Calu3 (cell line): ENCODE data around the gene IGF2. TPM values are rescaled to one million over a fixed set of nuclear protein-coding genes. Genes with fewer than 3 reads are reported as not detected.
A peak's percentile ranks its signal among the peaks of the same experiment; 100 is the strongest.
"Not testable (repeated sequence)": the region's sequence is repeated elsewhere in the genome, so short reads cannot be mapped to it uniquely, and the experiment has no call there.

Experiments used
- BruUV-seq: library from RNA; stranded (reverse); fragments of 400-500 nt; replicated peaks from 2 replicates; lab custom pipeline; 2021; lab: Mats Ljungman, UMichigan
- CTCF ChIA-PET: fragments of 300-600 bp; sonication (Branson Sonifier 250); formaldehyde crosslinking; loops from one replicate; lab custom pipeline; 2022; ENCODE audit warnings: antibody characterized with exemption; lab: Charles Lee
- DNase-seq: peaks from one replicate; pipeline ENCODE4 v3.0.0; 2022
- H3K27ac Mint-ChIP-seq: one replicate; pipeline ENCODE4 v1.8.0; 2022; ENCODE audit warnings: mixed read lengths; ENCODE audit not compliant: unreplicated experiment
- H3K27me3 Mint-ChIP-seq: one replicate; pipeline ENCODE4 v1.8.0; 2022; ENCODE audit warnings: mixed read lengths; ENCODE audit not compliant: unreplicated experiment
- H3K36me3 Mint-ChIP-seq: one replicate; pipeline ENCODE4 v1.8.0; 2022; ENCODE audit warnings: mild to moderate bottlenecking, moderate library complexity, mixed read lengths; ENCODE audit not compliant: insufficient read depth, unreplicated experiment
- H3K4me1 Mint-ChIP-seq: one replicate; pipeline ENCODE4 v1.8.0; 2022; ENCODE audit warnings: mild to moderate bottlenecking, low read depth, mixed read lengths; ENCODE audit not compliant: unreplicated experiment
- H3K4me3 Mint-ChIP-seq: one replicate; pipeline ENCODE4 v1.8.0; 2022; ENCODE audit warnings: mild to moderate bottlenecking, low read depth, moderate library complexity, mixed read lengths; ENCODE audit not compliant: unreplicated experiment
- H3K9me3 Mint-ChIP-seq: one replicate; pipeline ENCODE4 v1.8.0; 2022; ENCODE audit warnings: low read depth, mixed read lengths; ENCODE audit not compliant: unreplicated experiment
- intact Hi-C: fragments of 100-400 bp; cut with micrococcal nuclease; formaldehyde crosslinking; loops from one replicate; pipeline ENCODE4 v1.10.0; 2022; ENCODE audit not compliant: unreplicated experiment
- total RNA-seq: library from RNA; stranded (reverse); gene quantifications from 2 replicates; pipeline ENCODE4 v1.2.3, GENCODE V29; 2022
- TF ChIP-seq, protein P1 (sequence below): fragments of 200-600 bp; IDR thresholded peaks from one replicate; pipeline ENCODE4 v1.8.0; 2022; ENCODE audit warnings: antibody characterized with exemption; ENCODE audit not compliant: unreplicated experiment

The IGF2 gene
- total RNA-seq, 1 experiment from 2014 or later = 0.45 TPM

DNA sequence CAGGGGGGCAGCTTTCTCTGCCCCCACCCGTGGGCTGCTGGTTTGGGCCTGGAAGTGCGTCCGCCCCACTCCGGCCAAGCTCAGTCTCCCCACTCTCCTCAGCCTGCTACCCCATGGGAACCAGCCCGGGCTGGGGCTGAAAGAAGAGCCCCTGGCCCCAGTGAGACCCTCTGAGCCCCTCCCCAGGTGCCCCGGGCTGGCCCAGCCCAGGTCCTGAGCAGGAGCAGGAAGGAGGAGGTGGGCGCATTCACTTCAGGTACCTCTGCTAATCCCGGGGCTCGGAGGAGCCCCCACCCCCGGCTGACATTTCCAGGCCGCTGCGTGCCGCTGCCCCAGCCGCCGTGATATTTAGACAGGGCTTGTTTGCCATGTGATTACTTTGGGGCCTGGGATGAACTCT is 41.2 kb upstream of the IGF2 start:
- intact Hi-C loops = no loop called here
- CTCF ChIA-PET = no interaction called here
- BruUV-seq = no TSS peak

DNA sequence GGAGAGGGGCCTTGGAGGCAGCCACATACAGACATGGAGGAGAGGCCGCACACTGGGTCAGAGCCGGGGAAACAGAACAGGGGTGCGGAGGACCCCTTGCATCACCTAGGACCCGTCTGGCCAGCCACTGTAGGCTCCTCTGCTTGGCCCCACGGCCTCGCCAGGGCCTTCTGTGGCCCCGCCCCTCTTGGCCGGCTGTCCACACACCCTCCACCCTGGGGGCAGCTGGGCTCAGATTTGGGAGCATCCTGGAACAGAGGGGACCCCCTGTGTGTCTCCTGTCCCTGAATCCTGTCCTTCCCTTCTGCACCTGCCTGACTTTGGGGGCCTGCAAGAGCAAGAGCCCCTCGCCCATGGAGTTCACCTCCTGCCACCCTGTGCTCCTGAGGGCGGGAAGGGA is 40.3 kb upstream of the IGF2 start:
- CTCF ChIA-PET = interaction anchor here (0.7 kb wide), 1 partner anchor 15 kb away, joined by 3 read pairs; no protein-coding TSS in a partner anchor
- TF ChIP-seq, protein P1, sequence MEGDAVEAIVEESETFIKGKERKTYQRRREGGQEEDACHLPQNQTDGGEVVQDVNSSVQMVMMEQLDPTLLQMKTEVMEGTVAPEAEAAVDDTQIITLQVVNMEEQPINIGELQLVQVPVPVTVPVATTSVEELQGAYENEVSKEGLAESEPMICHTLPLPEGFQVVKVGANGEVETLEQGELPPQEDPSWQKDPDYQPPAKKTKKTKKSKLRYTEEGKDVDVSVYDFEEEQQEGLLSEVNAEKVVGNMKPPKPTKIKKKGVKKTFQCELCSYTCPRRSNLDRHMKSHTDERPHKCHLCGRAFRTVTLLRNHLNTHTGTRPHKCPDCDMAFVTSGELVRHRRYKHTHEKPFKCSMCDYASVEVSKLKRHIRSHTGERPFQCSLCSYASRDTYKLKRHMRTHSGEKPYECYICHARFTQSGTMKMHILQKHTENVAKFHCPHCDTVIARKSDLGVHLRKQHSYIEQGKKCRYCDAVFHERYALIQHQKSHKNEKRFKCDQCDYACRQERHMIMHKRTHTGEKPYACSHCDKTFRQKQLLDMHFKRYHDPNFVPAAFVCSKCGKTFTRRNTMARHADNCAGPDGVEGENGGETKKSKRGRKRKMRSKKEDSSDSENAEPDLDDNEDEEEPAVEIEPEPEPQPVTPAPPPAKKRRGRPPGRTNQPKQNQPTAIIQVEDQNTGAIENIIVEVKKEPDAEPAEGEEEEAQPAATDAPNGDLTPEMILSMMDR = no peak
- BruUV-seq = no TSS peak
- H3K27ac Mint-ChIP-seq = no peak overlapping the region
- H3K9me3 Mint-ChIP-seq = no peaks in the 10 kb centered on the region
- H3K4me1 Mint-ChIP-seq = peaks cover 9% of the 10 kb centered on the region
- no peaks in the 10 kb centered on the region for H3K27me3 Mint-ChIP-seq
- no peak overlapping the region for H3K4me3 Mint-ChIP-seq
- intact Hi-C loops = no loop called here
- DNase-seq = no peak
- no peaks in the 10 kb centered on the region for H3K36me3 Mint-ChIP-seq

More for the DNA sequence above, 41.2 kb upstream of the IGF2 start:
- TF ChIP-seq, protein P1 = no peak
- no peak overlapping the region for H3K27ac Mint-ChIP-seq
- no peaks in the 10 kb centered on the region for H3K9me3 Mint-ChIP-seq
- no peak for DNase-seq
- no peaks in the 10 kb centered on the region for H3K36me3 Mint-ChIP-seq
- H3K27me3 Mint-ChIP-seq = no peaks in the 10 kb centered on the region
- H3K4me3 Mint-ChIP-seq = no peak overlapping the region
- peaks cover 9% of the 10 kb centered on the region for H3K4me1 Mint-ChIP-seq

DNA sequence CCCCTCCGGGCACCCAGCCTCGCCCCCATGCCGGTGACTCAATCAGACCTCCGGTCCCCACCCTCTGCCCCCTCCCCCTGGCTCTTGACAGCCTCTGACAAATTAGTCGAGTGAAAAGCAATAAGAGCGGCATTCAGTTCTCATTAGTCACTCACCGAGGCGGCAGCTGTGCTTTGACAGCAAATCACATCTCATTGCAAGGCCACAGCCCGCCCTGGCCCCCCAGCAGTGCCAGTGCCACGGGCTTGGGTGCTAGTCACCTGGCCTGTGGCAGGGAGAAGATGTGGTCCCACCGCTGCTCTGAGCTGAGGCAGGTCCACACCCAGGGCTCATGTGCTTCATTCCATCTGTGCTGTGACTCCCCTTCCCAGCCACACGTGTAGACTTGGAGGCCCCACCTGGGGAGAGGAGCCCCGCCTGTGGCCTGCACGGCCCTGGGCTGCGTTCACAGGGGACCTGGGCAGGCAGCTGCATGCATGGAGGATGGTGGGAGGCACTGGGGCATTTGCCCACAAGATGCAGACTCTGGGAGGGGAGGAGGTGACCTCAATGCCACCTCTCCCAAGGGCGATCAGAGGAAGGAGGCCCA is 39.8 kb upstream of the IGF2 start:
- TF ChIP-seq, protein P1 = no peak
- no peaks in the 10 kb centered on the region for H3K9me3 Mint-ChIP-seq
- peaks cover 9% of the 10 kb centered on the region for H3K4me1 Mint-ChIP-seq
- no peak overlapping the region for H3K27ac Mint-ChIP-seq
- H3K27me3 Mint-ChIP-seq = no peaks in the 10 kb centered on the region
- DNase-seq = peak; percentile 68
- intact Hi-C loops = no loop called here
- BruUV-seq = no TSS peak
- CTCF ChIA-PET = interaction anchor here (0.7 kb wide), 1 partner anchor 16 kb away, joined by 3 read pairs; no protein-coding TSS in a partner anchor
- no peak overlapping the region for H3K4me3 Mint-ChIP-seq
- H3K36me3 Mint-ChIP-seq = no peaks in the 10 kb centered on the region

DNA sequence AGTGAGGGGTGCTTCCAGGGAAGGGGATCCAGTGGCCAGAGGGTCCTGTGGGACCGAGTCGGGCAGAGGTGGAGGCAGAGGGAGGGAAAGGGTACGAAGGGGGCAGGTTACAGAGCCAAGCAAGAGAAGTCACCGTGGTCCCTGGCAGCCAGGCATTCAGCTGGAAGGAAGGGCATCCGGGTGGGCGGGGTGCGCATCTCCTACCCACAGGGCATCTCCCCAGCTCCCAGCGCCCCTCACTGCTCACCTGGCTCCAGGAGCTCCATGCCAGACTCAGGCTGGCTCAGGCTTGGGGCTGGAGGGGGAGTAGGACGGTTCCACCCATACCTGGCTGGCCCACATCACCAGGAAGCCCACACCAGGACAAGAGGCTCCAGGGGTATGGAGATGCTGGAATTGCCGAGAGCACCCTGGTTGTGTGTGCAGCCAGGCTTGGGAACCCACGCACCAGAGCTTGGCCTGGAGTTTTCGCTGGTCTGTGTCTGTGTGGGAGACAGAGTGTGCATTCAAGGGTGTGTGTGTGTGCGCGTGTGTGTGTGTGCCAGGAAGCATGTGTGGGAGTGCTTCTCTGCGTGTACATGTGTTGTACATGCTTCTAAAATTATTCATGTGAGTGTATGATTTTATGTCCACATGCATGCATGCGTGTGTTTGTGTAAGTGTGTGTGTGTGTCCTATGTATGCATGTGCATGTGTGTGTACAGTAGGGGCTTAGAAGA is 39.0 kb upstream of the IGF2 start:
- BruUV-seq, H3K4me1 Mint-ChIP-seq, H3K27ac Mint-ChIP-seq, H3K9me3 Mint-ChIP-seq, DNase-seq, H3K4me3 Mint-ChIP-seq, intact Hi-C loops, H3K27me3 Mint-ChIP-seq, H3K36me3 Mint-ChIP-seq: not testable (repeated sequence)
- CTCF ChIA-PET = interaction anchor here (0.6 kb wide), 1 partner anchor 101 kb away, joined by 4 read pairs; no protein-coding TSS in a partner anchor

- DNase-seq = no peak
- Mint-ChIP-seq H3K4me3 (no peak overlapping the region), H3K4me1 (peaks cover 9% of the 10 kb centered on the region), H3K27me3 (peaks cover 17% of the 10 kb centered on the region), H3K27ac (no peak overlapping the region), H3K9me3 (no peaks in the 10 kb centered on the region), H3K36me3 (no peaks in the 10 kb centered on the region)
- CTCF ChIA-PET = no interaction called here
- intact Hi-C loops = no loop called here
- BruUV-seq = no TSS peak
- TF ChIP-seq, protein P1 = no peak
Observed at GRCh38 chr11:2177076-2177475, 37.9 kb upstream of the IGF2 start.
